ENCODE results near the gene M1AP.

- TF ChIP-seq POLR2A (IDR thresholded peaks at IDR 0.05) (no peak), CTCF (IDR thresholded peaks at IDR 0.05 in 4 of 5, conservative IDR thresholded peaks at IDR 0.05 in 1 of 5) (no peak)
These were observed 48.7 kb upstream of the M1AP start for GRCh38 chr2:74696829-74697228.

All from gastrocnemius medialis (tissue), 4 donors.